GM21723 (cell line): ENCODE results near the gene MRPL48.
"Not testable (repeated sequence)": the region's sequence is repeated elsewhere in the genome, so short reads cannot be mapped to it uniquely, and the experiment has no call there.

Source experiments
- ATAC-seq: cut with Tn5 transposase; IDR thresholded peaks from one replicate; pipeline ENCODE4 v1.9.1; 2021; ENCODE audit warnings: mild to moderate bottlenecking, moderate library complexity; ENCODE audit not compliant: unreplicated experiment

Gene MRPL48

GRCh38 chr11:73779084-73779902 is 8.4 kb upstream of the MRPL48 start:
- ATAC-seq: peak; percentile 99

GRCh38 chr11:73781303-73781702 is 6.4 kb upstream of the MRPL48 start:
- ATAC-seq: no peak

GRCh38 chr11:73783483-73784020 is 4.1 kb upstream of the MRPL48 start:
- ATAC-seq: no peak

GRCh38 chr11:73784080-73784634 is 3.5 kb upstream of the MRPL48 start:
- ATAC-seq: no peak

- no peak for ATAC-seq
Measured at GRCh38 chr11:73784734-73785133, 2.9 kb upstream of the MRPL48 start.

- ATAC-seq: not testable (repeated sequence)
Measured at GRCh38 chr11:73785467-73785866, 2.2 kb upstream of the MRPL48 start.

- ATAC-seq: peak; percentile 4
Measured at GRCh38 chr11:73787051-73787642, 527 bp upstream of the MRPL48 start.

GRCh38 chr11:73789279-73789670 is 1.6 kb downstream of the MRPL48 start:
- ATAC-seq: no peak

GRCh38 chr11:73792584-73792983 is 4.9 kb downstream of the MRPL48 start:
- no peak for ATAC-seq

- ATAC-seq: no peak
Measured at GRCh38 chr11:73795925-73796632, 8.4 kb downstream of the MRPL48 start.

- ATAC-seq: no peak
Measured at GRCh38 chr11:73797457-73797856, 9.8 kb downstream of the MRPL48 start.

- no peak for ATAC-seq
Measured at GRCh38 chr11:73800276-73800806, 12.7 kb downstream of the MRPL48 start.

GRCh38 chr11:73801136-73801535 is 13.5 kb downstream of the MRPL48 start:
- no peak for ATAC-seq

GRCh38 chr11:73804712-73805111 is 17.0 kb downstream of the MRPL48 start:
- ATAC-seq: no peak

GRCh38 chr11:73808052-73808451 is 20.4 kb downstream of the MRPL48 start:
- no peak for ATAC-seq

GRCh38 chr11:73810637-73811036 is 23.0 kb downstream of the MRPL48 start:
- no peak for ATAC-seq

GRCh38 chr11:73812234-73812633 is 24.6 kb downstream of the MRPL48 start:
- no peak for ATAC-seq

GRCh38 chr11:73814812-73815211 is 27.1 kb downstream of the MRPL48 start:
- no peak for ATAC-seq

- ATAC-seq: no peak
Measured at GRCh38 chr11:73818846-73819245, 31.2 kb downstream of the MRPL48 start.

GRCh38 chr11:73830261-73830660 is 42.6 kb downstream of the MRPL48 start:
- no peak for ATAC-seq

- ATAC-seq: no peak
Measured at GRCh38 chr11:73833067-73833466, 45.4 kb downstream of the MRPL48 start.
